B cell (primary cell): Measurements from ENCODE around the gene ABCC10.

Experiments
- CTCF ChIP-seq: fragments of 200-600 bp; IDR thresholded peaks from one replicate; pipeline ENCODE4 v1.8.0; 2022; ENCODE audit warnings: antibody characterized with exemption, mild to moderate bottlenecking
- EZH2 ChIP-seq: IDR thresholded peaks from 2 replicates; pipeline ENCODE4 v1.6.1; 2012; ENCODE audit warnings: borderline replicate concordance, low read depth, mild to moderate bottlenecking, moderate library complexity, low read length; ENCODE audit not compliant: insufficient read depth, poor library complexity, severe bottlenecking

GRCh38 chr6:43477235-43478007 is 50.1 kb downstream of the ABCC10 start, which contains the start of gene TJAP1:
- TF ChIP-seq CTCF, result no peak
- TF ChIP-seq EZH2, result no peak
